ENCODE data around the gene TOR4A.

GRCh38 chr9:137305798-137306065 lies 28.2 kb downstream of the TOR4A start:
- TF ChIP-seq SNAI2 (CRISPR knock-in tag; IDR thresholded peaks at IDR 0.05): no peak
- no peak for TF ChIP-seq ZNF70 (CRISPR knock-in tag; IDR thresholded peaks at IDR 0.05)
- no peak for TF ChIP-seq PATZ1 (CRISPR knock-in tag; IDR thresholded peaks at IDR 0.05; ENCODE audit: borderline replicate concordance)
- no peak for TF ChIP-seq ZC3H10 (CRISPR knock-in tag; IDR thresholded peaks at IDR 0.05)
- TF ChIP-seq CSDC2 (CRISPR knock-in tag; IDR thresholded peaks at IDR 0.05): no peak
- no peak for TF ChIP-seq CREB5 (CRISPR knock-in tag; IDR thresholded peaks at IDR 0.05; ENCODE audit: low read depth)
- TF ChIP-seq RARB (CRISPR knock-in tag; IDR thresholded peaks at IDR 0.05): no peak
